Stimulated activated CD4-positive, alpha-beta T cell treated with anti-CD3 and anti-CD28 coated beads, Interleukin-1b, Interleukin-23, amount 100 ng/mL, for 48 hours (primary cell): ENCODE results near the gene ABCC9.

Experiments
- DNase-seq: peaks from one replicate; pipeline ENCODE4 v3.0.0-alpha.2; 2020

ABCC9 gene

GRCh38 chr12:21865846-21866245, 75.4 kb downstream of the ABCC9 start:
- no peak for DNase-seq

- DNase-seq = no peak
These were observed 80.7 kb downstream of the ABCC9 start for GRCh38 chr12:21860534-21860933.

GRCh38 chr12:21860128-21860527, 81.1 kb downstream of the ABCC9 start:
- no peak for DNase-seq

- no peak for DNase-seq
These were observed 89.0 kb downstream of the ABCC9 start for GRCh38 chr12:21852251-21852650.

GRCh38 chr12:21851151-21851550, 90.1 kb downstream of the ABCC9 start:
- DNase-seq = no peak

GRCh38 chr12:21850419-21850818, 90.8 kb downstream of the ABCC9 start:
- no peak for DNase-seq

- DNase-seq = no peak
These were observed 91.3 kb downstream of the ABCC9 start for GRCh38 chr12:21849878-21850277.

- DNase-seq = no peak
These were observed 93.0 kb downstream of the ABCC9 start for GRCh38 chr12:21848192-21848591.

- DNase-seq = no peak
These were observed 97.4 kb downstream of the ABCC9 start for GRCh38 chr12:21843795-21844194.

GRCh38 chr12:21839776-21840175, 101.5 kb downstream of the ABCC9 start:
- no peak for DNase-seq

GRCh38 chr12:21837847-21838246, 103.4 kb downstream of the ABCC9 start:
- DNase-seq = no peak

GRCh38 chr12:21831791-21832344, 109.4 kb downstream of the ABCC9 start:
- no peak for DNase-seq

GRCh38 chr12:21828779-21829178, 112.4 kb downstream of the ABCC9 start:
- no peak for DNase-seq

- no peak for DNase-seq
These were observed 113.0 kb downstream of the ABCC9 start for GRCh38 chr12:21828136-21828775.

GRCh38 chr12:21827083-21827482, 114.1 kb downstream of the ABCC9 start:
- no peak for DNase-seq

- DNase-seq = no peak
These were observed 114.7 kb downstream of the ABCC9 start for GRCh38 chr12:21826618-21826910.

- no peak for DNase-seq
These were observed 115.2 kb downstream of the ABCC9 start for GRCh38 chr12:21825886-21826617.

- DNase-seq = no peak
These were observed 117.6 kb downstream of the ABCC9 start for GRCh38 chr12:21823581-21823980.

- no peak for DNase-seq
These were observed 121.5 kb downstream of the ABCC9 start for GRCh38 chr12:21819678-21820077.

GRCh38 chr12:21819236-21819635, 122.0 kb downstream of the ABCC9 start:
- no peak for DNase-seq

GRCh38 chr12:21818627-21819026, 122.6 kb downstream of the ABCC9 start:
- no peak for DNase-seq

- no peak for DNase-seq
These were observed 125.7 kb downstream of the ABCC9 start for GRCh38 chr12:21815306-21816062.

GRCh38 chr12:21814814-21815213, 126.4 kb downstream of the ABCC9 start:
- DNase-seq = no peak

GRCh38 chr12:21814327-21814726, 126.9 kb downstream of the ABCC9 start:
- no peak for DNase-seq
